Measurements from ENCODE around the gene TXNL4B.

DNA sequence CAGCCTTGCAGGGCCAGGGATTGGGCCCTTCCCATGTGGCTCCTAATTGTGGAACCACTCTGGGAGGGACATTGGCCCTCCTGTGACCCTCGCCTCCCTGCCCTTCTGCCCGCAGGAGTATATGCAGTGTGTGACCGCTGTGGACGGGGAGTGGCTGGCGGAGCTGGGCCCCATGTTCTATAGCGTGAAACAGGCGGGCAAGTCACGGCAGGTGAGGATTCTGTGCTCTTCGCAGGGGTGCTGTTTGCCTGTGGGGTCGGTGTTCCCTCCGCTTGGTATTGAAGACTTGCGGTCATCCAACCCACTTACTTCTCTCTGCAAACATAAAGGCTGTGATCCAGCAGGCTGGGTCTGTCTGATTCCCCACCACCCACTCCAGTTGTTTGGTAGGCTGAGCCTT is 15.9 kb upstream of the TXNL4B start:
- TF ChIP-seq GATA2 (IDR thresholded peaks at IDR 0.05; ENCODE audit: low read depth, low read length): no peak
- TF ChIP-seq GATA3 (IDR thresholded peaks at IDR 0.05; ENCODE audit: low read depth, low read length): no peak

All from SH-SY5Y (cell line).